ENCODE measurements around the gene DPYSL4.

- TF ChIP-seq CTCF (IDR thresholded peaks at IDR 0.05): peak; percentile 15
- TF ChIP-seq EZH2 (IDR thresholded peaks at IDR 0.05): no peak
- TF ChIP-seq EZH2phosphoT487 (IDR thresholded peaks at IDR 0.05): no peak
Measured at GRCh38 chr10:132204781-132205473, 18.2 kb downstream of the DPYSL4 start.
